ENCODE measurements around the gene MSX2. TPM values are rescaled to one million over a fixed set of nuclear protein-coding genes. Genes with fewer than 3 reads are reported as not detected.

MSX2 gene
- not detected in 2 replicates for total RNA-seq (2014; rRNA removed; shearing (Covaris generic))
- total RNA-seq (2022): not detected in 2 replicates
- not detected for Bru-seq, nascent RNA
- not detected for BruChase-seq, experiment 1, labeled RNA remaining after a 6-hour chase
- BruChase-seq, experiment 2, labeled RNA remaining after a 2-hour chase: not detected
- long read RNA-seq: 0 reads

GRCh38 chr5:174724484-174725260 is at the start of gene MSX2:
TSS of gene MSX2 (plus strand) at chr5:174724582. CDS start at chr5:174724660, 78 bp downstream.
- CTCF ChIA-PET (ENCODE audit: unreplicated experiment): no interaction called here
- no peak within 1 kb of the TSS for H3K4me2 ChIP-seq (ENCODE audit: low read length)

GRCh38 chr5:174675110-174675509 is 49.3 kb upstream of the MSX2 start:
- Histone ChIP-seq H3K4me2 (ENCODE audit: low read length) (no peak overlapping the region), H3K9me2 (ENCODE audit: insufficient read depth, low read length) (no peaks in the 10 kb centered on the region), H3K9me3 (ENCODE audit: low read length) (no peaks in the 10 kb centered on the region), H4K20me1 (ENCODE audit: insufficient read depth, low read length) (no peaks in the 10 kb centered on the region), H3K36me3 (ENCODE audit: insufficient read depth, low read length) (no peaks in the 10 kb centered on the region), H3K79me2 (ENCODE audit: insufficient read depth, low read depth, low read length) (no peaks in the 10 kb centered on the region), H3K4me1 (ENCODE audit: insufficient read depth, low read length, poor library complexity, severe bottlenecking) (no peaks in the 10 kb centered on the region), H2AFZ (ENCODE audit: low read length) (no peak overlapping the region), H3K4me3 (ENCODE audit: low read depth, low read length, poor library complexity, severe bottlenecking) (no peak overlapping the region), H3K27ac (ENCODE audit: low read depth, low read length, poor library complexity, severe bottlenecking) (no peak overlapping the region)
- intact Hi-C loops (cut with micrococcal nuclease; ENCODE audit: unreplicated experiment): no loop called here
- TF ChIP-seq, protein P1, sequence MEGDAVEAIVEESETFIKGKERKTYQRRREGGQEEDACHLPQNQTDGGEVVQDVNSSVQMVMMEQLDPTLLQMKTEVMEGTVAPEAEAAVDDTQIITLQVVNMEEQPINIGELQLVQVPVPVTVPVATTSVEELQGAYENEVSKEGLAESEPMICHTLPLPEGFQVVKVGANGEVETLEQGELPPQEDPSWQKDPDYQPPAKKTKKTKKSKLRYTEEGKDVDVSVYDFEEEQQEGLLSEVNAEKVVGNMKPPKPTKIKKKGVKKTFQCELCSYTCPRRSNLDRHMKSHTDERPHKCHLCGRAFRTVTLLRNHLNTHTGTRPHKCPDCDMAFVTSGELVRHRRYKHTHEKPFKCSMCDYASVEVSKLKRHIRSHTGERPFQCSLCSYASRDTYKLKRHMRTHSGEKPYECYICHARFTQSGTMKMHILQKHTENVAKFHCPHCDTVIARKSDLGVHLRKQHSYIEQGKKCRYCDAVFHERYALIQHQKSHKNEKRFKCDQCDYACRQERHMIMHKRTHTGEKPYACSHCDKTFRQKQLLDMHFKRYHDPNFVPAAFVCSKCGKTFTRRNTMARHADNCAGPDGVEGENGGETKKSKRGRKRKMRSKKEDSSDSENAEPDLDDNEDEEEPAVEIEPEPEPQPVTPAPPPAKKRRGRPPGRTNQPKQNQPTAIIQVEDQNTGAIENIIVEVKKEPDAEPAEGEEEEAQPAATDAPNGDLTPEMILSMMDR (conservative IDR thresholded peaks at IDR 0.05; ENCODE audit: low read length): no peak
- TF ChIP-seq EZH2phosphoT487 (IDR thresholded peaks at IDR 0.05; ENCODE audit: borderline replicate concordance, low read depth, low read length): no peak
- ChIA-PET POLR2A (interaction anchor here (0.6 kb wide), 1 partner anchor 387 kb away, joined by 3 read pairs; no protein-coding TSS in a partner anchor), CTCF (ENCODE audit: unreplicated experiment) (no interaction called here)
- no TSS peak for BruUV-seq (replicated peaks)
- no peak for DNase-seq (ENCODE audit: low spot score)

More at GRCh38 chr5:174724484-174725260, at the start of gene MSX2:
- intact Hi-C loops (cut with micrococcal nuclease; ENCODE audit: unreplicated experiment): no loop called here
- no TSS peak for BruUV-seq (replicated peaks)
- Histone ChIP-seq H3K79me2 (ENCODE audit: insufficient read depth, low read depth, low read length) (no peaks in the 10 kb centered on the region), H2AFZ (ENCODE audit: low read length) (no peak within 1 kb of the TSS), H3K4me3 (ENCODE audit: low read depth, low read length, poor library complexity, severe bottlenecking) (no peak within 1 kb of the TSS), H4K20me1 (ENCODE audit: insufficient read depth, low read length) (no peaks in the 10 kb centered on the region), H3K27ac (ENCODE audit: low read depth, low read length, poor library complexity, severe bottlenecking) (no peak within 1 kb of the TSS), H3K9me3 (ENCODE audit: low read length) (no peaks in the 10 kb centered on the region), H3K36me3 (ENCODE audit: insufficient read depth, low read length) (no peaks in the 10 kb centered on the region), H3K4me1 (ENCODE audit: insufficient read depth, low read length, poor library complexity, severe bottlenecking) (no peaks in the 10 kb centered on the region), H3K9me2 (ENCODE audit: insufficient read depth, low read length) (no peaks in the 10 kb centered on the region)
- TF ChIP-seq EZH2phosphoT487 (IDR thresholded peaks at IDR 0.05; ENCODE audit: borderline replicate concordance, low read depth, low read length): no peak
- TF ChIP-seq, protein P1 (conservative IDR thresholded peaks at IDR 0.05; ENCODE audit: low read length): no peak
- no peak for DNase-seq (ENCODE audit: low spot score)
- POLR2A ChIA-PET: no interaction called here

DNA sequence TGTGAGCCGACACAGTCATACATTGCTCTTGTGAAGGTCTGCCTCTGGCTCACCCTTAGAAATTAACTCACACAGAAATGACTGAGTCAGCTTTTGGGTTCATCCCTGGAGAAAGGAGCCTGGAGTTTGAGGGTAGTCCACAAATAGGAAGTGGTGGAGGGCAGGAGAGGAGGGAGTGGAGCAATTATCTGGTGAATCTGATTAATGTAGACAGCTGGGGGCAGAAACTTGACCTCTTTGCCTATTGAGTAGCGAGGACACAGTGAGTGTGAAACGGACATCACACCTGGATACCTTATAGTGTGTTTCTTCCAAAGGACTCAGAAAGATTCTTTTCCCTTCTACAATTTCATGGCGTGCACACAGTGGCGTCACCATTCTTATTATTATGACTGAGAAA is 48.5 kb upstream of the MSX2 start:
- H2AFZ ChIP-seq (ENCODE audit: low read length): no peak overlapping the region
- H3K4me1 ChIP-seq (ENCODE audit: insufficient read depth, low read length, poor library complexity, severe bottlenecking): no peaks in the 10 kb centered on the region
- no peak overlapping the region for H3K4me3 ChIP-seq (ENCODE audit: low read depth, low read length, poor library complexity, severe bottlenecking)
- TF ChIP-seq EZH2phosphoT487 (IDR thresholded peaks at IDR 0.05; ENCODE audit: borderline replicate concordance, low read depth, low read length): no peak
- TF ChIP-seq, protein P1 (conservative IDR thresholded peaks at IDR 0.05; ENCODE audit: low read length): no peak
- intact Hi-C loops (cut with micrococcal nuclease; ENCODE audit: unreplicated experiment): no loop called here
- no peaks in the 10 kb centered on the region for H4K20me1 ChIP-seq (ENCODE audit: insufficient read depth, low read length)
- no peak for DNase-seq (ENCODE audit: low spot score)
- POLR2A ChIA-PET: no interaction called here
- no peaks in the 10 kb centered on the region for H3K36me3 ChIP-seq (ENCODE audit: insufficient read depth, low read length)
- BruUV-seq (replicated peaks): no TSS peak
- H3K79me2 ChIP-seq (ENCODE audit: insufficient read depth, low read depth, low read length): no peaks in the 10 kb centered on the region
- no peak overlapping the region for H3K27ac ChIP-seq (ENCODE audit: low read depth, low read length, poor library complexity, severe bottlenecking)
- no peaks in the 10 kb centered on the region for H3K9me3 ChIP-seq (ENCODE audit: low read length)
- CTCF ChIA-PET (ENCODE audit: unreplicated experiment): no interaction called here
- H3K4me2 ChIP-seq (ENCODE audit: low read length): no peak overlapping the region
- no peaks in the 10 kb centered on the region for H3K9me2 ChIP-seq (ENCODE audit: insufficient read depth, low read length)

All from OCI-LY7 (cell line).